HepG2 (cell line): ENCODE results near the gene PRSS22. TPM values are rescaled to one million over a fixed set of nuclear protein-coding genes. Genes with fewer than 3 reads are reported as not detected.
A peak's percentile ranks its signal among the peaks of the same experiment; 100 is the strongest.

Experiments used
- CBFB ChIP-seq: sonication (generic); formaldehyde crosslinking; IDR thresholded peaks from 2 replicates; pipeline ENCODE4 v1.4.0; 2020; ENCODE audit warnings: missing genetic modification reagents
- CHCHD3 ChIP-seq: sonication (generic); formaldehyde crosslinking; IDR thresholded peaks from 2 replicates; pipeline ENCODE4 v1.8.0; 2022; ENCODE audit warnings: mild to moderate bottlenecking, missing genetic modification reagents, moderate library complexity
- ELF3 ChIP-seq: IDR thresholded peaks from 2 replicates; pipeline ENCODE4 v1.6.1; 2016; ENCODE audit warnings: missing genetic modification reagents, missing compliant biosample characterization
- FOSL1 ChIP-seq: sonication (generic); formaldehyde crosslinking; IDR thresholded peaks from 2 replicates; pipeline ENCODE4 v1.9.0; 2021; ENCODE audit warnings: missing genetic modification reagents, borderline replicate concordance
- FOXC1 ChIP-seq: sonication (generic); formaldehyde crosslinking; IDR thresholded peaks from 2 replicates; pipeline ENCODE4 v1.8.0; 2022; ENCODE audit warnings: mild to moderate bottlenecking, missing genetic modification reagents, borderline replicate concordance
- HMGXB4 ChIP-seq, 2 experiments: sonication (generic) in 1 of 2; formaldehyde crosslinking in 1 of 2; IDR thresholded peaks; 2 replicates each; pipeline versions ENCODE4 v1.4.0 to v1.6.1; 2018 to 2020; ENCODE audit warnings: missing genetic modification reagents in 2 of 2, borderline replicate concordance in 1 of 2, low read depth in 1 of 2, mild to moderate bottlenecking in 1 of 2, missing biosample characterization in 1 of 2
- MAF1 ChIP-seq: sonication (generic); formaldehyde crosslinking; IDR thresholded peaks from 2 replicates; pipeline ENCODE4 v1.5.0; 2020; ENCODE audit warnings: missing genetic modification reagents, borderline replicate concordance
- MAFF ChIP-seq: IDR thresholded peaks from 2 replicates; pipeline ENCODE4 v1.6.1; 2011; ENCODE audit warnings: low read depth, low read length, improper control_type of control experiment
- NFATC3 ChIP-seq: sonication (generic); formaldehyde crosslinking; IDR thresholded peaks from 2 replicates; pipeline ENCODE4 v1.5.1; 2020; ENCODE audit warnings: mild to moderate bottlenecking, missing genetic modification reagents
- POGZ ChIP-seq: sonication (generic); formaldehyde crosslinking; IDR thresholded peaks from 2 replicates; pipeline ENCODE4 v1.4.0; 2020; ENCODE audit warnings: mild to moderate bottlenecking, missing genetic modification reagents
- POLR2AphosphoS2 ChIP-seq: IDR thresholded peaks from 2 replicates; pipeline ENCODE4 v1.6.1; 2011; ENCODE audit warnings: low read depth, low read length, improper control_type of control experiment
- SMYD3 ChIP-seq: sonication (generic); formaldehyde crosslinking; IDR thresholded peaks from 2 replicates; pipeline ENCODE4 v1.8.1; 2023; ENCODE audit warnings: mild to moderate bottlenecking, missing genetic modification reagents
- ZHX1 ChIP-seq: sonication (generic); formaldehyde crosslinking; IDR thresholded peaks from 2 replicates; pipeline ENCODE4 v1.8.1; 2022; ENCODE audit warnings: low read depth, mild to moderate bottlenecking, missing genetic modification reagents
- ZNF121 ChIP-seq: sonication (generic); formaldehyde crosslinking; IDR thresholded peaks from 2 replicates; pipeline ENCODE4 v1.5.0; 2020; ENCODE audit warnings: mild to moderate bottlenecking, missing genetic modification reagents
- ZNF205 ChIP-seq: IDR thresholded peaks from 2 replicates; pipeline ENCODE4 v1.6.1; 2018; ENCODE audit warnings: missing biosample characterization, missing genetic modification reagents
- ZNF225 ChIP-seq: sonication (generic); formaldehyde crosslinking; IDR thresholded peaks from 2 replicates; pipeline ENCODE4 v1.4.0; 2020; ENCODE audit warnings: mild to moderate bottlenecking, missing genetic modification reagents
- ZNF235 ChIP-seq: sonication (generic); formaldehyde crosslinking; IDR thresholded peaks from 2 replicates; pipeline ENCODE4 v1.8.1; 2023; ENCODE audit warnings: mild to moderate bottlenecking, missing genetic modification reagents, borderline replicate concordance
- ZNF432 ChIP-seq: sonication (generic); formaldehyde crosslinking; IDR thresholded peaks from 2 replicates; pipeline ENCODE4 v1.5.0; 2020; ENCODE audit warnings: missing genetic modification reagents, mild to moderate bottlenecking, borderline replicate concordance
- ZNF564 ChIP-seq: sonication (generic); formaldehyde crosslinking; IDR thresholded peaks from 2 replicates; pipeline ENCODE4 v1.8.1; 2023; ENCODE audit warnings: mild to moderate bottlenecking, missing genetic modification reagents
- ZNF670 ChIP-seq: sonication (generic); formaldehyde crosslinking; IDR thresholded peaks from 2 replicates; pipeline ENCODE4 v1.8.0; 2022; ENCODE audit warnings: mild to moderate bottlenecking, missing genetic modification reagents, borderline replicate concordance
- ZSCAN20 ChIP-seq: sonication (generic); formaldehyde crosslinking; IDR thresholded peaks from 2 replicates; pipeline ENCODE4 v1.4.0; 2020; ENCODE audit warnings: missing genetic modification reagents, mild to moderate bottlenecking, borderline replicate concordance
- polyA plus RNA-seq, 8 experiments: library from polyadenylated mRNA; depleted of rRNA in 3 of 8; stranded (reverse) in 7 of 8; unstranded in 1 of 8; fragments of >200 nt; fragmentation: Illumina TruSeq in 4 of 8; extraction: Trizol in 4 of 8; gene quantifications; 2 replicates each; pipeline versions ENCODE4 v1.2.1 to v1.2.3, GENCODE V29; 2011 to 2016; ENCODE audit warnings: low read depth in 4 of 8, missing spikeins in 1 of 8, mixed read lengths in 1 of 8; ENCODE audit not compliant: insufficient read depth in 1 of 8
- total RNA-seq, 5 experiments: library from RNA; depleted of rRNA; stranded (reverse); fragments of >200 nt; fragmentation: Illumina TruSeq; extraction: Trizol; gene quantifications; 2 replicates each; pipeline ENCODE4 v1.2.3, GENCODE V29; 2016; ENCODE audit warnings: low read depth in 1 of 5
- TF ChIP-seq, protein P1 (sequence below): sonication (generic); formaldehyde crosslinking; IDR thresholded peaks from 2 replicates; pipeline ENCODE4; 2020; ENCODE audit warnings: missing genetic modification reagents, mild to moderate bottlenecking, borderline replicate concordance

The PRSS22 gene
- total and polyA plus RNA-seq, 2 of the 13 experiments (the other 11 are each of a cell fraction or from before 2014, with no cell fraction given), result 0.24 to 0.32 TPM

DNA sequence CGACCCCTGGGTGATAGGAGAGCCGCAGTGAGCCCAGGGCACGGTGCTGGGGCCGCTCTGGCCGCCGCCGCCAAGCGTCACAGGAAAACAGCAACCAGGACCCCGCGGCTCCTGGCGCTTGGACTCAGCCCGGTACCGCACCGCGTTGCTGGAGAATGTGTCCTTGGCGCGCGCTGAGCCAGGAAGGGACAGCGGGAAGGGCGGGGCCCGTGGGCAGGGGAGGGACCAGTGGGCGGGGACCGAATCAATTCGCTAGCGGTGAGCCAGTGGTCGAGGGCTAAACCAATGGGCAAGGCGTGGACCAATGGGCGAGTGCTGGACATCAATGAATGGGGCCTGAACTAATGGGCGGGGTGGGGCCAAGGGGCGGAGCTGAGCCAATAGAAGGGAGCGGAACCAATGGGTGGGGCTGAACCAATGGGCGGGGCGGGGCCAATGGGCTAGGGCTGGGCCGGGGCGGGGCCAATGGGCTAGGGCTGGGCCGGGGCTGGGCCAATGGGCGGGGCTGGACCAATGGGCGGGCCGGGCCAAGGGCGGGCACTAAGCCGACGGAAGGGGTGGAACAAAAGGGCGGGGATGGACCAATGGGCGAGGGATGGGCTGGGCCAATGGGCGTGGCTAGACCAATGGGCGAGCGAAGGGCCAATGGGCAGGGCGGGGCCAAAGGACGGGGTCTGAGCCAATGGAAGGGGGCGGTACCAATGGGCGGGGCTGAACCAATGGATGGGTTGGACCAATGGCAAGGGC is 47.4 kb upstream of the PRSS22 start (continued):
- no peak; the same call in 1 of the 2 replicates for TF ChIP-seq ZNF235 (CRISPR knock-in tag)
- peak; percentile 88; the same call in 1 of the 2 replicates for TF ChIP-seq POLR2AphosphoS2
- no peak for TF ChIP-seq ZNF432
- no peak for TF ChIP-seq NFATC3 (CRISPR knock-in tag)
- 0 out of 2 replicates have a peak, but pooled peaks have one; percentile 45 for TF ChIP-seq SMYD3 (CRISPR knock-in tag)
- no peak for TF ChIP-seq ZHX1 (CRISPR knock-in tag)
- TF ChIP-seq HMGXB4 (CRISPR knock-in tag; IDR thresholded peaks at IDR 0.05; ENCODE audit: borderline replicate concordance in 1 of 2, low read depth in 1 of 2), result peak; percentile 72 to 78
- TF ChIP-seq MAFF, result no peak
- TF ChIP-seq, protein P1, sequence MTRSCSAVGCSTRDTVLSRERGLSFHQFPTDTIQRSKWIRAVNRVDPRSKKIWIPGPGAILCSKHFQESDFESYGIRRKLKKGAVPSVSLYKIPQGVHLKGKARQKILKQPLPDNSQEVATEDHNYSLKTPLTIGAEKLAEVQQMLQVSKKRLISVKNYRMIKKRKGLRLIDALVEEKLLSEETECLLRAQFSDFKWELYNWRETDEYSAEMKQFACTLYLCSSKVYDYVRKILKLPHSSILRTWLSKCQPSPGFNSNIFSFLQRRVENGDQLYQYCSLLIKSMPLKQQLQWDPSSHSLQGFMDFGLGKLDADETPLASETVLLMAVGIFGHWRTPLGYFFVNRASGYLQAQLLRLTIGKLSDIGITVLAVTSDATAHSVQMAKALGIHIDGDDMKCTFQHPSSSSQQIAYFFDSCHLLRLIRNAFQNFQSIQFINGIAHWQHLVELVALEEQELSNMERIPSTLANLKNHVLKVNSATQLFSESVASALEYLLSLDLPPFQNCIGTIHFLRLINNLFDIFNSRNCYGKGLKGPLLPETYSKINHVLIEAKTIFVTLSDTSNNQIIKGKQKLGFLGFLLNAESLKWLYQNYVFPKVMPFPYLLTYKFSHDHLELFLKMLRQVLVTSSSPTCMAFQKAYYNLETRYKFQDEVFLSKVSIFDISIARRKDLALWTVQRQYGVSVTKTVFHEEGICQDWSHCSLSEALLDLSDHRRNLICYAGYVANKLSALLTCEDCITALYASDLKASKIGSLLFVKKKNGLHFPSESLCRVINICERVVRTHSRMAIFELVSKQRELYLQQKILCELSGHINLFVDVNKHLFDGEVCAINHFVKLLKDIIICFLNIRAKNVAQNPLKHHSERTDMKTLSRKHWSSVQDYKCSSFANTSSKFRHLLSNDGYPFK, result no peak
- TF ChIP-seq CBFB (CRISPR knock-in tag), result peak; percentile 68; the same call in 1 of the 2 replicates
- TF ChIP-seq POGZ (CRISPR knock-in tag), result no peak
- TF ChIP-seq ZNF670, result peak; percentile 72; the same call in 1 of the 2 replicates
- TF ChIP-seq ZNF205, result peak; percentile 81
- peak; percentile 72 for TF ChIP-seq ZNF225 (CRISPR knock-in tag)
- 0 out of 2 replicates have a peak, but pooled peaks have one; percentile 23 for TF ChIP-seq ZNF564 (CRISPR knock-in tag)
- TF ChIP-seq CHCHD3 (CRISPR knock-in tag), result 0 out of 2 replicates have a peak, but pooled peaks have one; percentile 39
- no peak for TF ChIP-seq FOSL1
- TF ChIP-seq ZSCAN20 (CRISPR knock-in tag), result peak; percentile 39; the same call in 1 of the 2 replicates
- TF ChIP-seq FOXC1 (CRISPR knock-in tag), result peak; percentile 93
- peak; percentile 71; the same call in 1 of the 2 replicates for TF ChIP-seq MAF1 (CRISPR knock-in tag)
- TF ChIP-seq ELF3 (CRISPR knock-in tag), result peak; percentile 39; the same call in 1 of the 2 replicates
- TF ChIP-seq ZNF121, result no peak
